GM18907 (cell line): ENCODE results near the gene CLSTN1.

Experiments used
- ATAC-seq: cut with Tn5 transposase; IDR thresholded peaks from one replicate; pipeline ENCODE4 v1.9.1; 2021; ENCODE audit warnings: mild to moderate bottlenecking, moderate library complexity; ENCODE audit not compliant: unreplicated experiment

CLSTN1 gene

GRCh38 chr1:9732123-9732971 is 91.4 kb downstream of the CLSTN1 start:
- no peak for ATAC-seq

DNA sequence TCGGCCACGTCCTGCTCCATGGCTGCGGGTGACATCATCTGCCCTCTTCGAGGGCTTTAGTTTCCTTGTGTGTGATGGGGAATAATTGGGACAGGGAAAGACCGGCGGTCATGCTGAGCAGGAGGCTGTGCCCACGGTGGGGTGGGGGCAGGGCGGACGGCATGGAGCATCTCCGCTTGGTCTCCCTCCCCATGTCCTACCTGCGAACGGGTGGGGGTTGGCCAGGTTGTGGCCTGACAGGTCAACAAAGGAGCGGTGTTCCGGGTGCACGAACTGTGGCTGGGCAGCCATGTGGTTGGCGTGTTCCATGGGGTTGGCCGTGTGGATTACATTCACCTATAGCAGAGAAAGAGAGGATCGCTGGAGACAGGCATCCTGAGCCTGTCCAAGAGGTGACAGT is 92.2 kb downstream of the CLSTN1 start:
- ATAC-seq: no peak

- ATAC-seq: no peak
These were observed 92.7 kb downstream of the CLSTN1 start for GRCh38 chr1:9731051-9731537.

- ATAC-seq: no peak
These were observed 93.5 kb downstream of the CLSTN1 start for GRCh38 chr1:9730096-9730901.

DNA sequence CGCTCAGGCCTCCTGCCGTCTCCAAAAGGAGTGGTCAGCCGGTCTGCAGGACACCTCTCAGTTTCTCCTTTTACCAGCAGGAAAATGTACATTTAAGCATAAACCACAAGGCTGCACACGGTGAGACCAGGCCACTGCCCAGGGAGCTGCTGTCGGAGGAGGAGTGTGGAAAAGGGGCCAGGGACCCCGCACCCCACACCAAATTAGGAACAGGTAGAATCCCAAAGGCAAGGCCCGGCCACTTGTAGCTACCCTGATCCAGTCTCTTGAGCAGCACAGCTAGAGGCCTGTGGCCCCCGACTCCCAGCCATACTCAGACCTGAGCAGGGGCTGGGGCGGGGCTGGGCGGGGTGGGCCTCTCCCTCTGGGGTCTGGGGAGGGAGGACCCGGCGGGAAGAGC is 94.2 kb downstream of the CLSTN1 start:
- ATAC-seq: no peak

- no peak for ATAC-seq
These were observed 95.1 kb downstream of the CLSTN1 start for GRCh38 chr1:9728451-9729295.

DNA sequence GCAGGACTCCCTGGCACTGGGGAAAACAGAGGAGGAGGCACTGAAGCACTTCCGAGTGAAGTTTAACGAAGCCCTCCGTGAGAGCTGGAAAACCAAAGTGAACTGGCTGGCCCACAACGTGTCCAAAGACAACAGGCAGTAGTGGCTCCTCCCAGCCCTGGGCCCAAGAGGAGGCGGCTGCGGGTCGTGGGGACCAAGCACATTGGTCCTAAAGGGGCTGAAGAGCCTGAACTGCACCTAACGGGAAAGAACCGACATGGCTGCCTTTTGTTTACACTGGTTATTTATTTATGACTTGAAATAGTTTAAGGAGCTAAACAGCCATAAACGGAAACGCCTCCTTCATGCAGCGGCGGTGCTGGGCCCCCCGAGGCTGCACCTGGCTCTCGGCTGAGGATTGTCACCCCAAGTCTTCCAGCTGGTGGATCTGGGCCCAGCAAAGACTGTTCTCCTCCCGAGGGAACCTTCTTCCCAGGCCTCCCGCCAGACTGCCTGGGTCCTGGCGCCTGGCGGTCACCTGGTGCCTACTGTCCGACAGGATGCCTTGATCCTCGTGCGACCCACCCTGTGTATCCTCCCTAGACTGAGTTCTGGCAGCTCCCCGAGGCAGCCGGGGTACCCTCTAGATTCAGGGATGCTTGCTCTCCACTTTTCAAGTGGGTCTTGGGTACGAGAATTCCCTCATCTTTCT is 96.7 kb downstream of the CLSTN1 start:
- ATAC-seq: no peak

DNA sequence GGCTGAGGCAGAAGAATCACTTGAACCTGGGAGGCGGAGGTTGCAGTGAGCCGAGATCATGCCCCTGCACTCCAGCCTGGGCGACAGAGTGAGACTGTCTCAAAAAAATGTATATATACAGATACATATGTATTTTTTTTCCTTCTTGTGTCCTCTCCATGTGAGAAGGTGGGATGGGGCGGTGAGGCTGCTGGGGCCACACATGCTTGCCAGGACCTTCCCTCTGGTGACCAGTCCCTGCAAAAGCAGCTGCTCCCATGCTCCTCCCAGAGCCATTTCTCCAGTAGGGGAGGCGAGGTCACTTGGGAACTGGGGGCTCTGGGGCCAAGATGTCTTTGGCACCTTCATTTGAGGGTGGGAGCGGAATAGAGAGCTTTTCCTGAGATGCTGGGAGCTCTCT is 97.4 kb downstream of the CLSTN1 start:
- ATAC-seq: no peak

- no peak for ATAC-seq
These were observed 98.9 kb downstream of the CLSTN1 start for GRCh38 chr1:9724706-9725476.

GRCh38 chr1:9723926-9724325 is 99.8 kb downstream of the CLSTN1 start:
- ATAC-seq: no peak

DNA sequence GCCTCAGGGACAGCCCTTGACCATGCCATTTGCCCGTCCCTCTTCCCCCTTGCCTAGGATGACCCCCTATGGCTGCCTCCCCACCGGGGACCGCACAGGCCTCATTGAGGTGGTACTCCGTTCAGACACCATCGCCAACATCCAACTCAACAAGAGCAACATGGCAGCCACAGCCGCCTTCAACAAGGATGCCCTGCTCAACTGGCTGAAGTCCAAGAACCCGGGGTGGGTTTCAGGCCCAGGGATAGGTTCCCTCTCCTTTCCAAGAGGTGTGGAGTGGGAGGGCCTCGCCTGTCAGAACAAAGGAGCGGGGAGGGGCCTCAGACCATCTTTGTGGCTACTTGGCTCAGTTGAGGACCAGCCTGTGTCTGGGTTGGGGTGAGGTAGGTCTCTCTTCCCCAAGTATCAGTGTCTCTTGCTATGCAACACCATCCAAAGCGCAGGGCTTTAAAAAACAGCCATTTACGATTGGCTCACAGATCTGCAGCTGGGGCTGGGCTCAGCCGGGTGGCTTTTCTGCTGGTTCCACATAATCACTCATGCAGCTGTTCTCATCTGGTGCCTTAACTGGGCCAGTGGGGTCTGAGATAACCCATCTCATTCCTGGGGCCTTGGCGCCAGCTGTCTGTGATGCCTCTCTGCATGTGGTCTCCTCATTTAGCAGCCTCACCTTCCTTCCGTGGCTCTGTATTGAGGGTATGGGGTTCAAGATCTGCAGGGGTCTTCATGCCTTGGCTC is 100.5 kb downstream of the CLSTN1 start:
- no peak for ATAC-seq

DNA sequence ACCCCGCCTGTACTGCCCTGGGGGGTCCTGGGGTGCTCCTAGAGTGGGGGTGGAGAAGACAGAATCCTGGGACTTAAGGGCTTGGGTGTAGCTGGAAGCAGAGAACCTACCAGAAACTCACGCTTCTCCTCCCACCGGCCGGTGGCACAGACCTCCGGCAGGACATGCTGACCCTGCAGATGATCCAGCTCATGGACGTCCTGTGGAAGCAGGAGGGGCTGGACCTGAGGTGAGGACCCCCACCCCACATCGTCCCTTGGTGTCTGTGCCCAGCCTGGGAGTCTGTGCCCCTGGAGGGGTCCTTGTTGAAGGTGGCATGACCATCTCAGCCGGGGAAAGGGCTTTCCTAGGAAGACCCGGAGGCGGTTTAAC is 101.4 kb downstream of the CLSTN1 start:
- no peak for ATAC-seq

- ATAC-seq: no peak
These were observed 102.0 kb downstream of the CLSTN1 start for GRCh38 chr1:9721606-9722377.

DNA sequence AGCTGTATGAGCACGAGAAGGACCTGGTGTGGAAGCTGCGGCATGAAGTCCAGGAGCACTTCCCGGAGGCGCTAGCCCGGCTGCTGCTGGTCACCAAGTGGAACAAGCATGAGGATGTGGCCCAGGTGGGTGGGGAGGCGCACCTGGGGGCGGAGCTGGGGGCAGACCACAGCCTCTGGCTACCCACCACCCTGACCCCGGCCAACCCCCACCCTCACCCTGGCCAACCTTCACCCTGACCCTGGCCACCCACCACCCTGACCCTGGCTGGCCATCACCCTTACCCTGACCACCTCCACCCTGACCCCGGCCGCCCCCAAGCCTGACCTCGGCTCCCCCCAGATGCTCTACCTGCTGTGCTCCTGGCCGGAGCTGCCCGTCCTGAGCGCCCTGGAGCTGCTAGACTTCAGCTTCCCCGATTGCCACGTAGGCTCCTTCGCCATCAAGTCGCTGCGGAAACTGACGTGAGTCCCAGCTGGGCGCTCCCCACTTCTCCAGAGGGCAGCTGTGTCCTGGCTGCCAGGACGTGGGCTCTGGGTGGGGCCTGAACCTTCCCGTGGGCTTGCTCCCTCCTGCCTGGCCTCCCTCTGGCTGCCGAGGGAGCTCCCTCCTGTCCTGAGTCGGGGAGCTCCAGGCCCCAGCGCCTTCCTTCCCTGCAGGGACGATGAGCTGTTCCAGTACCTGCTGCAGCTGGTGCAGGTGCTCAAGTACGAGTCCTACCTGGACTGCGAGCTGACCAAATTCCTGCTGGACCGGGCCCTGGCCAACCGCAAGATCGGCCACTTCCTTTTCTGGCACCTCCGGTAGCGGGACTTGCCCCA is 102.8 kb downstream of the CLSTN1 start:
- no peak for ATAC-seq

DNA sequence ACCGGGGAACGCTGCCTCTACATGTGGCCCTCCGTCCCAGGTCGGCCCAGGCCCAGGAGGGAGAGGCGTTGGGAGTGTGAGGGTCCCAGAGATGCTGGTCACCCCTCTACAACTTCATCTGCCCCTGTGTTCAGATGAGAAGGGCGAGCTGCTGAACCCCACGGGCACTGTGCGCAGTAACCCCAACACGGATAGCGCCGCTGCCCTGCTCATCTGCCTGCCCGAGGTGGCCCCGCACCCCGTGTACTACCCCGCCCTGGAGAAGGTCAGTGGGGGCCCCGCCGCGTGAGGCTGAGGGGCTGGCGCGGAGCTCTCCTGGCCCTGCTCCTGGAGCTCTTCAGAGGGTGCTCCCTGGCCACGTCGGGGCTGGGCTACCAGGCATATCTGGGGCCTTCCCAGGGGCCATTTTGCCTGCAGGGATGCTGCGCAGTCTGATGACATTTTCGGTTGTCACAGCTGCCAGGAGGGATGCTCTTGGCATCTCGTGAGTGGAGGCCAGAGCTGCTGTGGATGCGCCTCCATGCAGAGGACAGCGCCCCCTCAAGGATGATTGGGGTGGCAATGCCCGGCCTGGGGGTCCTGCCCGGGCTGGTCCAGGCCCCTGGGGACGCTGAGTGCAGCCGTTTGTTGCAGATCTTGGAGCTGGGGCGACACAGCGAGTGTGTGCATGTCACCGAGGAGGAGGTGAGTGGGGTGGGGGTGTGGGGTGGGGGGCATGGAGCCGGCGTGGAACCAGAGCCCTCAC is 103.6 kb downstream of the CLSTN1 start:
- ATAC-seq: no peak

DNA sequence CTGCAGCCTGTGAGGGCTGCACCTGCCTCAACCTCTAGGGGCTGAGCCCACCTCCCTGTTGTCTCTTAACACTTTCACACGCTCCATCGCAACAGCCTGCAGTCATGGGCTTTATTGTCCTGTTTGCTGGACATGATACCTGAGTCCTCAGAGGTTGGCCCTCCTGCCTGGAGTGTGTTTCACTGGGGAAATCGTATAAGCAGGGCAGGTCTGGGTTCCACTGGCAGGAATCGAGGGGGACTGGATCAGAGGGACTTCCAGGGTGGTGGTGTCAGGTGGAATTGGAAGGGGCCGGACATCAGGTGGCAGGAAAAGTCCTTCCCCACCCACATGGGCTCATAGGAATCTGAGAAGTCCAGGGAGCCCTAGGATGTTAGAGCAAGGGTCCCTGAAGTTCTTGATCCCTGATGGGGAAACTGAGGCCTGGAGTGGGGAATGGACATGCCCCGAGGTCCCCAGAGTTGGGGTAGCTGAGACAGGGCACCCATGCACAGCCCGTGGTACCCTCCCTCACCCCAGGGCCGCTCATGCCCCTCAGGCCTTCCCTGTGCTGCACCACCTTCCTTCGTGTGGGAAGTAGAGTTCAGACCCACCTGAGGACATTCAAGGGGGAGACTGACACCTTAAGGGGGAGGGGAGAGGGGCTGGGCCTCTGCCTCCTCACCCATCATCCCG is 105.6 kb downstream of the CLSTN1 start:
- ATAC-seq: peak; percentile 1
